Neural cell (in vitro differentiated cells): Measurements from ENCODE around the gene SLIT3.

Experiments used
- EP300 ChIP-seq: fragments of 450-650 bp; conservative IDR thresholded peaks from 2 replicates; pipeline ENCODE4 v1.6.1; 2014; ENCODE audit warnings: antibody characterized with exemption, mild to moderate bottlenecking, moderate library complexity; ENCODE audit not compliant: poor library complexity, severe bottlenecking
- EZH2 ChIP-seq: fragments of 200-600, 300-800 bp; shearing (Covaris generic), sonication (generic); IDR thresholded peaks from 2 replicates; pipeline ENCODE4 v1.6.1; 2014; ENCODE audit warnings: antibody characterized with exemption, low read length, borderline replicate concordance, mild to moderate bottlenecking; ENCODE audit not compliant: insufficient read depth, poor library complexity, severe bottlenecking
- POLR2AphosphoS5 ChIP-seq: IDR thresholded peaks from 2 replicates; pipeline ENCODE4 v1.6.1; 2012
- RAD21 ChIP-seq: fragments of 450-650 bp; conservative IDR thresholded peaks from 2 replicates; pipeline ENCODE4 v1.6.1; 2014; ENCODE audit warnings: antibody characterized with exemption, mild to moderate bottlenecking, moderate library complexity
- SMC3 ChIP-seq: fragments of 450-650 bp; conservative IDR thresholded peaks from 2 replicates; pipeline ENCODE4 v1.6.1; 2014; ENCODE audit warnings: antibody characterized with exemption, mild to moderate bottlenecking, moderate library complexity; ENCODE audit not compliant: poor library complexity
- TAF1 ChIP-seq: IDR thresholded peaks from 2 replicates; pipeline ENCODE4 v1.6.1; 2012; ENCODE audit warnings: low read depth
- TF ChIP-seq, protein P1 (sequence below): fragments of 450-650 bp; IDR thresholded peaks from 2 replicates; pipeline ENCODE4 v1.5.1; 2014; ENCODE audit warnings: antibody characterized with exemption, mild to moderate bottlenecking, moderate library complexity; ENCODE audit not compliant: poor library complexity, severe bottlenecking
- TF ChIP-seq, protein P2 (sequence below): IDR thresholded peaks from 2 replicates; pipeline ENCODE4 v1.6.1; 2012; ENCODE audit warnings: borderline replicate concordance

GRCh38 chr5:168844016-168844921 is 456.7 kb downstream of the SLIT3 start:
- TF ChIP-seq TAF1 (no peak), EP300 (no peak), EZH2 (no peak), POLR2AphosphoS5 (no peak), SMC3 (no peak), RAD21 (no peak)
- TF ChIP-seq, protein P1, sequence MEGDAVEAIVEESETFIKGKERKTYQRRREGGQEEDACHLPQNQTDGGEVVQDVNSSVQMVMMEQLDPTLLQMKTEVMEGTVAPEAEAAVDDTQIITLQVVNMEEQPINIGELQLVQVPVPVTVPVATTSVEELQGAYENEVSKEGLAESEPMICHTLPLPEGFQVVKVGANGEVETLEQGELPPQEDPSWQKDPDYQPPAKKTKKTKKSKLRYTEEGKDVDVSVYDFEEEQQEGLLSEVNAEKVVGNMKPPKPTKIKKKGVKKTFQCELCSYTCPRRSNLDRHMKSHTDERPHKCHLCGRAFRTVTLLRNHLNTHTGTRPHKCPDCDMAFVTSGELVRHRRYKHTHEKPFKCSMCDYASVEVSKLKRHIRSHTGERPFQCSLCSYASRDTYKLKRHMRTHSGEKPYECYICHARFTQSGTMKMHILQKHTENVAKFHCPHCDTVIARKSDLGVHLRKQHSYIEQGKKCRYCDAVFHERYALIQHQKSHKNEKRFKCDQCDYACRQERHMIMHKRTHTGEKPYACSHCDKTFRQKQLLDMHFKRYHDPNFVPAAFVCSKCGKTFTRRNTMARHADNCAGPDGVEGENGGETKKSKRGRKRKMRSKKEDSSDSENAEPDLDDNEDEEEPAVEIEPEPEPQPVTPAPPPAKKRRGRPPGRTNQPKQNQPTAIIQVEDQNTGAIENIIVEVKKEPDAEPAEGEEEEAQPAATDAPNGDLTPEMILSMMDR, result no peak
- TF ChIP-seq, protein P2, sequence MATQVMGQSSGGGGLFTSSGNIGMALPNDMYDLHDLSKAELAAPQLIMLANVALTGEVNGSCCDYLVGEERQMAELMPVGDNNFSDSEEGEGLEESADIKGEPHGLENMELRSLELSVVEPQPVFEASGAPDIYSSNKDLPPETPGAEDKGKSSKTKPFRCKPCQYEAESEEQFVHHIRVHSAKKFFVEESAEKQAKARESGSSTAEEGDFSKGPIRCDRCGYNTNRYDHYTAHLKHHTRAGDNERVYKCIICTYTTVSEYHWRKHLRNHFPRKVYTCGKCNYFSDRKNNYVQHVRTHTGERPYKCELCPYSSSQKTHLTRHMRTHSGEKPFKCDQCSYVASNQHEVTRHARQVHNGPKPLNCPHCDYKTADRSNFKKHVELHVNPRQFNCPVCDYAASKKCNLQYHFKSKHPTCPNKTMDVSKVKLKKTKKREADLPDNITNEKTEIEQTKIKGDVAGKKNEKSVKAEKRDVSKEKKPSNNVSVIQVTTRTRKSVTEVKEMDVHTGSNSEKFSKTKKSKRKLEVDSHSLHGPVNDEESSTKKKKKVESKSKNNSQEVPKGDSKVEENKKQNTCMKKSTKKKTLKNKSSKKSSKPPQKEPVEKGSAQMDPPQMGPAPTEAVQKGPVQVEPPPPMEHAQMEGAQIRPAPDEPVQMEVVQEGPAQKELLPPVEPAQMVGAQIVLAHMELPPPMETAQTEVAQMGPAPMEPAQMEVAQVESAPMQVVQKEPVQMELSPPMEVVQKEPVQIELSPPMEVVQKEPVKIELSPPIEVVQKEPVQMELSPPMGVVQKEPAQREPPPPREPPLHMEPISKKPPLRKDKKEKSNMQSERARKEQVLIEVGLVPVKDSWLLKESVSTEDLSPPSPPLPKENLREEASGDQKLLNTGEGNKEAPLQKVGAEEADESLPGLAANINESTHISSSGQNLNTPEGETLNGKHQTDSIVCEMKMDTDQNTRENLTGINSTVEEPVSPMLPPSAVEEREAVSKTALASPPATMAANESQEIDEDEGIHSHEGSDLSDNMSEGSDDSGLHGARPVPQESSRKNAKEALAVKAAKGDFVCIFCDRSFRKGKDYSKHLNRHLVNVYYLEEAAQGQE, result no peak
